Stimulated activated CD8-positive, alpha-beta memory T cell treated with anti-CD3 and anti-CD28 coated beads, Interleukin-15, amount 100 ng/mL, for 48 hours (primary cell): ENCODE data around the gene ZNF821.
A peak's percentile ranks its signal among the peaks of the same experiment; 100 is the strongest.
"Not testable (repeated sequence)": the region's sequence is repeated elsewhere in the genome, so short reads cannot be mapped to it uniquely, and the experiment has no call there.

Experiments used
- DNase-seq, 2 donors: peaks; one replicate each; pipeline ENCODE4 v3.0.0-alpha.2; 2020; ENCODE audit warnings: low read depth in 2 of 2

ZNF821 gene

GRCh38 chr16:71883849-71884638 is at the start of gene ZNF821:
ZNF821 (minus strand) TSS chr16:71884182; CDS start chr16:71879946, 4,236 bp downstream.
- peak; percentile 57 to 63 for DNase-seq

GRCh38 chr16:71933017-71933416 is 49.0 kb upstream of the ZNF821 start:
- no peak for DNase-seq

GRCh38 chr16:71931599-71931998 is 47.6 kb upstream of the ZNF821 start:
- no peak for DNase-seq

- no peak for DNase-seq
These were observed 47.0 kb upstream of the ZNF821 start for GRCh38 chr16:71931001-71931400.

DNA sequence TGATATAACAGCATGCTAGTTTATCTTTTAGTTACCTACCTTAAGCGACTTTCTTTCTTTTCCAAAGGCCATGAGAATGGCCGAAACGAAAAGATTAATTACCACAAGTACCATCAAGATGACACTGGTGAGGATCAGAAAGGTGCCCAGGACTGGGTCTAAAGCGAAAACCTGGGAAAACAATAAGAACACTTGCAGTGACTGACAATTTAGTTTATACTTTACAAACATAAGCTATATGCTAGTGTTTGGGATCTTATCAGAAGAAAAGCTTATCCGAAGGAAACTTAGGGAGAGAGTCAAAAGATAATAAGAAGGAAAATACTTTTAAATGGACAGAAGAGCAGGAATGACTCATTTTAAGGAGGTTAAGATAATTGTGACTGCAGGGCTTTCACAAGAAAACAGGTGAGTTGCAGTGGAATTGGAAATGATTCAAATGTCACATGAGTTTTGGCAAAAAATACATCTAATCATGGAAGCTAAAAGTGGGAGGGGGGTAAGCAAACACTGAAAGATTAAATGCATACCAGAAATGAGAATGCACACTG is 46.1 kb upstream of the ZNF821 start:
- no peak for DNase-seq

DNA sequence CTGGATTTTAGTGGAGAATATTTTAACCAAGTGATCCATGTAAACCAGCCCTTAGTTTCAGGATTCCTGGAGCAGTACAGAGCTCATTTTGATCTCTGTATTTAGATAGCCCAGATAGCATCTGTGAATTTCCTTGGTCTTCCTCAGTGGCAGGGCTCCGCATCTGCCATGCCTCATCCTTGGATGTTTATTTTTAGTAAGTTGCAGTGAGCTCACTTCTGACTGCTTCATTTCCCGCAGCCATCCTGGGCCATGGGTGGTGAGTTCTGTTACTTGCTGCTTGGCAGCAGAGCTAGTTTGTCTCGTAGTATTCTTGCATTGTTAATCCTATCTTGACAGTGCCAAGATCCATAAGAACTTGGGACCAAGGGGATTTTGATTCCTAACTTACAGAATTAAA is 45.1 kb upstream of the ZNF821 start:
- DNase-seq: no peak

GRCh38 chr16:71927787-71928186 is 43.8 kb upstream of the ZNF821 start:
- no peak for DNase-seq

- no peak for DNase-seq
These were observed 43.4 kb upstream of the ZNF821 start for GRCh38 chr16:71927383-71927782.

DNA sequence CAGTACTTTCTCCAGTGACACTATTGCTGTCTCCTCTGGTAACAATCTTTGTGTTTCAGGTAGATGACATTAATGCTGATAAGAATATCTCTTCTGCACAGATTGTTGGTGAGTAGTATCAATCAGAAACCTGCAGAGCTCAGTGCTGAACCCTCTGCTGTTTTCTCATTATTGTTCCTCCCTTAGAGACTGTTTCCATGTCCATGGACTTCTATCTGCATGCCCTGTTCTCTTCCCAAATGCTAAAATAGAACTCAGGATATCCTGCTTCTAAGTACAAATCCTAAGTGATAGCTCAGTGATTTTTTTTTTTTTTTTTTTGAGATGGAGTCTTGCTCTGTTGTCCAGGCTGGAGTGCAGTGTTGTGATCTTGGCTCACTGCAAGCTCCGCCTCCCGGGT is 40.7 kb upstream of the ZNF821 start:
- no peak for DNase-seq

GRCh38 chr16:71923941-71924690 is 40.1 kb upstream of the ZNF821 start:
- no peak for DNase-seq

DNA sequence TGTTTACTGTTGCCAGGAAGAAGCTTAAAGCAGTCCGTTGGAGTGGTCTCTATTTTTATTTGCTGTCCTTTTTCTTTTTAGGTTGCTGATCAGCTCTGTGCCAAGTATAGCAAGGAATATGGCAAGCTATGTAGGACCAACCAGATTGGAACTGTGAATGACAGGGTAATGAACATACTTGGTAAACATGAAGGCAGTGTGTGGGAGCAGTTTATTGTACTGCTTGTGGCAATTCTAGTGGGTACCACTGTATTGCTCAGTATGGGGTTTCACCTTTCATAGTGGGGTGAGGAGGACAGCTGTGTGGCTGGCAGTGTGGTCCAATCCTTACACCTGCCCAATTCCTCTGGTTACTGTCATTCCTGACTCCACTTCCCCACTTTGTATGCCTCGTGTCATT is 36.7 kb upstream of the ZNF821 start:
- DNase-seq: no peak

DNA sequence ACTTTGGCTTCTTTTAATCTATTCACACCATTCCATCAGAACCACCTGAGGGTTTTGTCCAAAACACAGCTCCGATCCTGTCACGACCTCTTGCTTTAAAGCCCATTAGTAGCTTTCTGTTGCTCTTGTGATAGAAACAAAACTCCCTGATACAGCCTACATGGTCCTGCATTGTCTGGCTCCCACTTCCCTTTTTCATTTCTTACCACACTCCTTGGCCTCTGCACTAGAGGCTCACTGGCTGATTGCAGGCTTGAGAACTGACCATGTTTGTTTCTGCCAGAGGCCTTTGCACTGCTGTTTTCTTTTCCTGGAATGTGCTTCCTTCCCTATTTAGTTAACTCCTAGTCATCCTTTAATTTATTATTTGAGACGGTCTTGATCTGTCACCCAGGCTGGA is 35.1 kb upstream of the ZNF821 start:
- DNase-seq: no peak

DNA sequence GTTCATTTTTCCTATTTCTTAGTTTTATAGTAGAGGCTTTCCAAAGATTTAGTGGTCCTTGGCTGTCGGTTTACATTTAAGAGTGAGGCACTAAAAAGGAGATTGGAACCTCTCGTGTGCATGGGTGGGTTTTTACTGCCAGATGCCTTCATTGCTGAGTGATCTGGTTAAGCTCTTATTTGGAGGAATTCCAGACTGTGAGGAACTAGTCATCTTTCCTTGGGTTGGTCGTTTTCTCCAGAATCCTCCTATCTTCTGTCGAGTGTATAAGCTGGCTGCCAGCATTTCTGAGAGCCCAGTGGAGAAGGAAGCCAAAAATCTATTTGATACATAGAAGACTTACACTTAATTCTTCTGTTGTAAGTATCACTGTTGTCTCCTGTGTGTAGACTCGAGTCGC is 33.9 kb upstream of the ZNF821 start:
- no peak for DNase-seq

DNA sequence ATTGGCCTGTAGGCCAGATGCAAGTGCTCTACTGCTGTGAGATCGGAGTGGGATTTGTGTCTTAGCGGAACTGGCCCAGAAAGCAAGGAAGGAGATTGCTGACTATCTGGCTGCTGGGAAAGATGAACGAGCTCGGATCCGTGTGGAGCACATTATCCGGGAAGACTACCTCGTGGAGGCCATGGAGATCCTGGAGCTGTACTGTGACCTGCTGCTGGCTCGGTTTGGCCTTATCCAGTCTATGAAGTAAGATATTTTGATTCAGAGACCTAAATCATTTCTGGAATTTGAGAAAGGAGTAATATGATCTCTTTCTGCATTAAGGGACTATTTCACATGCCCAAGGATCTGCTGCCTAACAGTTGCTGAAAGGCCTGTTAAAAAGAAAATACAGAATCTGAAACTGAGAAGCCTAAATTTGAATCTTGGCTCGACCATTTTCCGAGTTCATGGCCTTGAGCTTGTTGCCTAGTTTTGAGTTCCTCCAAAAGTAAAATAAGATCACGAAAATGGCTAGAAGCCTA is 32.5 kb upstream of the ZNF821 start:
- no peak for DNase-seq

- DNase-seq: no peak
These were observed 31.4 kb upstream of the ZNF821 start for GRCh38 chr16:71915350-71915749.

DNA sequence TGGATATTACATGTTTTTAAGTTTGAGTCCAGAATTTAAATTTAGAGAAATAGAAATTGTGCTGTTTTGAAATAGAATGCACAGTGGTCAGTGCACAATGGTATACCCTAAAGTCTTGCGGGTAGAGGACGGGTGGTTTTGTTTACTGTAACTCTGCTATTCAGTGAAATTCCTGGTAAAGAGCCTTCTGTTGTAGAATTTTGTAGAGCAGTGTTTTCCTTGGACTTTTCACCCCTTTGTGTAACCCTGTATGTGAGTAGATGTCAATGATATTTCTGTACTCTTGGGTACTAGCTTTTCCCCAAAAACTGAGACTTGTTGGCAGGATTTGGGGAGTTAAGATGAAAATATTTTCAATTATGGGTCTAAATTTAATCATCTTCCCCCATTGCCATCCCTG is 30.8 kb upstream of the ZNF821 start:
- no peak for DNase-seq

DNA sequence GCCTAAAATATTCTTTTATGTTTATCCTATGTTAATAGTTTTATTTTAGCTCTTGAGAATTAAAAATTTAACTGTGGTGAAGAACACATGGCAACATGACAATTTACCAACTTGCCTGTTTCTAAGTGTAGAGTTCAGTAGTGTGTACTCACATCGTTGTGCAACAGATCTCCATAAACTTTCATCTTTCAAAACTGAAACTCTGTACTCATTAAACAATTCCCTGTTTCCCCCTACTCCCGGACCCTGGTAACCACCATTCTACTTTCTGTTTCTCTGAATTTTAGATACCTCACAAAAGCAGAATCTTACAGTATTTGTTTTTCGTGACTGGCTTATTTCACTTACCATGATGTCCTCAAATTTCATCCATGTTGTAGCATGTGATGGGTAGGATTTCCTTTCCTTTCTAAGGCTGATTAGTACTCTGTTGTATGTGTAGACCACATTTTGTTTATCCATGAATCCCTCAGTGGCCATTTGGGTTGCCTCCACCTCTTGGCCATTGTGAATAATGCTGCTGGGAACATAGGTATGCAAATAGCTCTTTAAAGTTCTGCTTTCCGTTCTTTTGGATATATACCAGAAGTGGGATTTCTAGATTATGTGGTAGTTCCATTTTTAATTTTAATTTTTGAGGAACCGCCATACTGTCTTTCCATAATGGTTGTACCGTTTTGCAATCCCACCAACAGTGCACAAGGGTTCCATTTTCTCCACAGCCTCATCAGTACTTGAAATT is 28.7 kb upstream of the ZNF821 start:
- DNase-seq: no peak

GRCh38 chr16:71911121-71911520 is 27.1 kb upstream of the ZNF821 start:
- DNase-seq: no peak

DNA sequence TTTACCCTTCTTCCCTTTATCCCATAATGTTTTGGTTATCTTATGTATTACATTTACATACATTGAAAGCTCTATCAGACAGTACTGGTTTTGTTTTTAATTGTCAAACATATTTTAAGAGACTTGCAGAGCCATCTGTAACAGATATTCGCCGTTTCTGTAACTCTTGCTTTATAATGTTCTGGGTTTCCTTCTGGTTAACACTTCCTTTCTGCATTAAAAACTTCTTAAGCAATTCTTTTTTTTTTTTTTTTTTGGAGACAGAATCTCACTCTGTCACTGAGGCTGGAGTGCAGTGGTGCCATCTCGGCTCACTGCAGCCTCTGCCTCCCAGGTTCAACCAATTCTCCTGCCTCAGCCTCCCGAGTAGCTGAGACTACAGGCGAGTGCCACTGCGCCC is 21.8 kb upstream of the ZNF821 start:
- DNase-seq: not testable (repeated sequence)

DNA sequence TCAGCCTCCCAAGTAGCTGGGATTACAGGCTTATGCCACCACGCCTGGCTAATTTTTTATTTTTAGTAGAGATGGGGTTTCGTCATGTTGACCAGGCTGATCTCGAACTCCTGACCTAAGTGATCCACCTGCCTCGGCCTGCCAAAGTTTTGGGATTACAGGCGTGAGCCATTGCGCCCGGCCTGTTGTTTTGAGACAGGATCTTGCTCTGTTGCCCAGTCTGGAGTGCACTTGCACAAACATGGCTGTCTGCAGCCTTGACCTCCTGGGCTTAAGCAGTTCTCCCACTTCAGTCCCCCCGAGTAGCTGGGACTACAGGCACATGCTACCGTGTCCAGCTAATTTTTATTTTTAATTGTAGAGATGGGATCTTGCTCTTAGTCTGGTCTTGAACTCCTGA is 20.3 kb upstream of the ZNF821 start:
- no peak for DNase-seq

GRCh38 chr16:71903608-71904007 is 19.6 kb upstream of the ZNF821 start:
- no peak for DNase-seq
